CD4-positive, alpha-beta T cell treated with Interleukin-21 for 1 hour (primary cell): ENCODE results near the gene IGDCC3.

Experiments
- DNase-seq: peaks from one replicate; pipeline ENCODE4 v3.0.0-alpha.2; 2020

The IGDCC3 gene

DNA sequence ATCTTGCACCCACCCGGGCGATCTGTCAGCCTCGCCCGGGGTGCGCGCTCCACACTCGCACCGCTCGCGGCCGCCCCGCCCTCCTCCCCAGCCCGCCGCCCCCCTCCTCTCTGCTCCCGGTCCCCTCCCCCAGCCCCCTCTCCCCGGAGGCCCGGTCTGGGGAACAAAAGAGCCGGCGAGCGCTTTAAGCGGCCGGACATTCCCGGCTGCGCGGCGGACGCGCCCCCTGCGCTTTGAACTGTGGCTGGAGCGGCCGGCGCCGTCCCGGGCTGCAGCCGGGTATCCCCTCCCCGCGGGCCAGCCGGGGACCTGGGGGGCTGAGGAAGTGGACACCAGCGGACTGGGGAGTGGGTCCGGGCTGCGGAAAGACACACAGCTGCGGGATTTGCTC is at the start of gene IGDCC3:
TSS of gene IGDCC3 (minus strand) at position 27 of the 391 bp plus-strand sequence. CDS start 214 bp downstream, outside the sequence.
- DNase-seq: no peak

GRCh38 chr15:65426216-65426853 is 48.5 kb upstream of the IGDCC3 start:
- DNase-seq: no peak

DNA sequence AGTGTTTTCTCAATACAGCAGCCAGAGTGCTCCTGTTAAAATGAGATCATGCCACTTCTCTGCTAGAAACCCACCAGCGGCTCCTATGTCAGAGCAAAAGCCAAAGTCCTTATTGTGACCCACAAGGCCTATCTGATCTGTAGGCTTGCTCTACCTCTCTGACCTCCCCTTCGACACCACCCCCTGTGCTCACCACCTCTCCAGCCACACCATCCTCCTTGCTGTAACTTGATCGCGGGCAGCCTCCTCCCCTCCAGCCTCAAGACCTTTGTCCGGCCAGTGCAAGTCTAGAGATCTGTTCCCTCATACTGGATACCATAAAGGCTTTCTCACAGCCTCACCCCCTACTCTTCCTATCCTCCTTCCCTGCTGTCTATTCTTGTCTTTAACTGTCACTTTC is 46.9 kb upstream of the IGDCC3 start:
- no peak for DNase-seq

GRCh38 chr15:65423976-65424679 is 46.3 kb upstream of the IGDCC3 start:
- no peak for DNase-seq

DNA sequence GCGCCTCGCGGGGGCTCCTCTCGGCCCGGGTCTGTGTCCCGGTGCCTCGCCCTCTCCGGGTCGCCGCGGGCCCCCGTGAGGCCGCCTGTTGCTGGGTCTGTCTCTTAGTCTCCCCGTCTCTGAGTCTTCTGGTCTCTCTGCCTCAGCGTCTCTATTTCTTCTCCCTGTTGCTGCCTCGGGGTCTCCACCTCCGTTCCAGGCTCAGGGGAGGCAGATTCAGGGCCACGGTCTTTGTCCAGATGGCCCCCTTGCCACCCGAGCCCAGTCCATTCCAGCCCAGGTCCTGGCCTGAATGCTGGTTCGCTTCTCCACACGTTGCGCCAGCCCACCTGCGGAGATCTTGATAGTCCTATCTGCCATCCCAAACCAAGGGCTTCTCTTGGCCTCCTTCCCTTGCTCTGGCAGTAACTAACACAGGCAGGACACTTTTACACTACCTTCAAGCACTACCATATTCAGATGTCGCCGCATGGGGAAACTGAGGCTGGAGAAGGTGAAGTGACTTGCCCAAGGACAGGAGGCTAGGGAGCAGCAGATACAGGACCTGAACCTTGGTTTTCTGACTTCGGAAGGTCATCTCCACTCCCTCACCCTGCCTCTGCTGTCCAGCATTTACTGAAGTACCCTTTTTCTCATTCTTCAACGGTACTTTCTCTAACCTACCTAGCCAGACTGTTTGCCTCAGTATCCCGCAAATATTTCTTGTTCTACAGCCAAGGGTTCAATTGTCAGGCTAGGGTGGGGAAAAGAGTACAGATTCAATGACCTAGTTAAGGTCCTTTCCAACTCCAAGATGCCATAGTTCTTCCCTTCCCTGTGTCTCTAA is 45.6 kb upstream of the IGDCC3 start:
- DNase-seq: no peak

GRCh38 chr15:65421360-65422215 is 43.8 kb upstream of the IGDCC3 start:
- no peak for DNase-seq

- no peak for DNase-seq
Observed at GRCh38 chr15:65420975-65421359, 43.2 kb upstream of the IGDCC3 start.

- DNase-seq: no peak
Observed at GRCh38 chr15:65418596-65418995, 40.8 kb upstream of the IGDCC3 start.

GRCh38 chr15:65416845-65417416 is 39.1 kb upstream of the IGDCC3 start:
- DNase-seq: no peak

DNA sequence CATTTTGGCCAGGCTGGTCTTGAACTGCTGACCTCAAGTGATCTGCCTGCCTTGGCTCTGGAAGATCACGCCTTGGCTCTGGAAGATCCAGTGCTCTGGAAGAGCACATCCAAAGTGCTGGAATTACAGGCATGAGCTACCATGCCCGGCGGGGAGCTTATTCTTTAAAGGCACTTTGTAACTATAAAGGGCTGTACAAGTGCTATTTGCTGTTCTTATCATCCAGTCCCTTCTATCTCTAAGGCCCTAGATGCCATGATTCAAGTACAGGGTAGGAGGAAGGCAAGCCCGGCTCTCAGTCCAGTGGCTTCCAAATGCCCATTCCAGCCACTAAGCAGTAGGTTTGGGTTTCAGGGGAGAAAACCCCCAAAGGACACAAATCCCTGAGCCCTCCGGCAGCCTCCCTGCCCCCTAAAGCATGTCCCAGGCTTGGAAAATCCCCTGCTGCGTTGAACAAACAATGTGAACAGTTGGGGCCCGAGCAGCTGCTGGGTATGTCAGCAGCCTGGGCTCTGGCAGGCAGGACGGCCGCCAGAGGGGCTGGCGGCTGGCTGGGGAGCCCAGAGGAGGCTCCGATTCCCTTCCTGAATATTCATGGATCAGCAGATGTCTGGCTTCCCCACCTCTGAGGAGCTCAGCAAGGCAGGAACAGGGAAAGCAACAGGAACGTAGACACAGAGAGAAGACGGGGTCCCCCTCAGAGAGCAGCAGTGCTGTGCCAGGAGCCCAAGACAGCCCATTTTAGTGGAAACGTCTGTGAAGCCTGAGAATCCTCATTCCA is 37.2 kb upstream of the IGDCC3 start:
- no peak for DNase-seq

- no peak for DNase-seq
Observed at GRCh38 chr15:65413760-65414144, 36.0 kb upstream of the IGDCC3 start.

DNA sequence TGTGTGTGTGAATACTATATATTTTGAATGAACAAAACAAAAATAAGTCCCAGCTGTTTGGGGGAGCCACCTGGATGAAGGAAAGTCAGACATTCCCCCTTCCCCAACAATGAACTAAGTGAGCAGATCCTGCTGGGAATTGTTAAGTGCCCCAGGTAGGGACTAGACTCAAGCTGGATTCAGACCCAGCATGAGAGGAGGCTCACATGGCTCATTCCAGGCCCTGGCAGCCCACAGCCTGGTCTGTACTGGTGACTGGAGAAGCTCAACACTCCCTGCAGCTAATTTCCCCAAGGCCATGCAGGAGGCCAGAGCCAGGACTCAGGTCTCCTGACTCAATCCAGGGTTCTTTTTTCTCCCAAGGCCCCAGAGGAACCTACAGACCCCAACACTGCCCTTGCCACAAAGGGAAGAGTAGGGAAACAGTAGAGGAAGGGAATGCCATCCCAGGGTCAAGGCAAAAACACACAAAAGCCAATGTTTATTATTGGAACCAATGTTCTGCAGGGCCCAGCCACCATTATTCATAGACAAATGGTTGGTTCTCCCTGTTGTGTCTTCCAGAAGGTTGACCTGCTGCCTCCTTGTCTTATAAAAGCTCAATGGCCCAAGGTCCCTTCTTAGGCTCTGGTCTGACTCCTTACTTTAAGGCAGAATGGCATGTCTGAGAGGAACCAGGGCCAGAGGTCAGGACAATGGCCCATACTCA is 35.4 kb upstream of the IGDCC3 start:
- no peak for DNase-seq

GRCh38 chr15:65412556-65412955 is 34.8 kb upstream of the IGDCC3 start:
- DNase-seq: no peak

DNA sequence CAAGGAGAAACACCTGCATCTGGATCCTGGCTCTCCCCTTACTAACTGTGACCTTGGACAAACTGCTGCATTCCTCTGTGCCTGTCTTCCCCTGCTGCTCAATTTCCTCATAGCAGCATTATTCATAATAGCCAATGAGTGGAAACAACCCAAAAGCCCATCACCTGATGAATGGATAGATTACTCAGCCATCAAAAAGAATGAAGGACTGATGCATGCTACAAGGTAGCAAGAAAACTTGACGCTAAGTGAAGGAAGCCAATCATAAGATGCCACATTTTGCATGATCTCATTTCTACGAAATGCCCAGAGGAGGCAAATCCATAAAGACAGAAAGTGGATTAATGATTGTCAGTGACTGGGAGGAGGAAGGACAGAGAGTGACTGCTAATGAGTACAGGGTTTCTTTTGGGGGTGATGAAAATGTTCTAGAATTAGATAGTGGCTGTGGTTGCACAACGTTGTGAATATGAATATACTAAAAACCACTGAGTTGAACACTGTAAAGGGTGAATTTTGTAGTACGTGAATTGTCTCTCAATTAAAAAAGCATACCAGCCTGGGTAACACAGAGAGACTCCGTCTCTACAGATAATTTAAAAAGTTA is 33.8 kb upstream of the IGDCC3 start:
- DNase-seq: no peak

GRCh38 chr15:65410972-65411371 is 33.2 kb upstream of the IGDCC3 start:
- no peak for DNase-seq

DNA sequence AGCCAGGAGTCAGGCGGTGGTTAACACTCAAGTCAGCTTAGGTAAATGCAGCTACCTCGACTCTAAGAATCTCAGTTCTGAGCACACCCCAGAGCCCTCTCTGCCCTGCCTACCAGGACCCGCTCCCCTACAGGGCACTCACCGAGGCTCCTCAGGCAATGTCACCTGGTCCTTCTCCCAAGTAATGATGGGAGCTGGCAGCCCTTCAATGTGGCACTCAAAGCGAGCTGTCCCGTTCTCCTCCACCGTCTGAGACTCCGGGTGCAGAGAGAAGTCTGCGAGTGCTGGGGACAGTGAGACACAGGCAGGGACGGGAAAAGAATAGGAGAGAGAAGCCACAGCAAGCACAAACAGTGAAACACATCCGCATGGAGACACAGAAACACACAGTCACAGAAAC is 32.2 kb upstream of the IGDCC3 start:
- no peak for DNase-seq

- DNase-seq: no peak
Observed at GRCh38 chr15:65409036-65409631, 31.3 kb upstream of the IGDCC3 start.

DNA sequence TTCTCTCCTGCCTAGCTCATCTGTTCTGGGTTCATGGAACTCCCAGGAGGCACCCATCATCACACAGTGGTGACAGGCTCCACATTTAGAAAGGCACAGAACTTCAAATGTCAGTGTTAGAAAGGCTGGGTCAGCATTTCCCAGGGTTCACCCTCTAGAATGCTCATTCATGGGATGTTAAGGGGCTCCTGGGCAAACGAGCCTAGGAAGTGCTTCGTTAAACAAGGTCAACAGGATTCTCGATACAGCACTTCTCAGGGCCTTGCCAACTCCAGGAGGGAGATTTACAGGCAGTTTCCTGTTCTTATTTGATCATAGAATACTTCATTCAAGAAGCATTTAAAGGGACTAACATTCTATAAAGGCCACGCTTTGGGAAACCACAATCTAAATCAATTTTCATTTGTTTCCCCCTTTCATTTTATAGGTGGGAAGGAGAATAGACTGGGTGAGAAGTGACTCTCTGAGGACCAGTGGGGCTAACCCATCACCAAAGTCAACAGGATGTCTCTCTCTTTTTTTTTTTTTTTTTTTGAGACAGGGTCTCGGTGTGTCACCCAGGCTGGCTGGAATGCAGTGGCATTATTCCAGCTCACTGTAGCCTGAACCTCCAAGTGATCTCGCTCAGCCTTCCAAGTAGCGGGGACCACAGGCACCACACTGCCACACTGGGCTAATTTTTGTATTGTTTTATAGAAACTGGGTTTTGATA is 30.7 kb upstream of the IGDCC3 start:
- no peak for DNase-seq

GRCh38 chr15:65406424-65407000 is 28.7 kb upstream of the IGDCC3 start:
- no peak for DNase-seq
